Measurements from ENCODE around the gene MYRFL. TPM values are rescaled to one million over a fixed set of nuclear protein-coding genes. Genes with fewer than 3 reads are reported as not detected.
"Not testable (repeated sequence)": the region's sequence is repeated elsewhere in the genome, so short reads cannot be mapped to it uniquely, and the experiment has no call there.

The MYRFL gene
- total RNA-seq, 1 donor from 2014 or later, result 0.26 TPM

GRCh38 chr12:69988481-69989321, 163.7 kb downstream of the MYRFL start:
- no peaks in the 10 kb centered on the region for H3K27me3 ChIP-seq (ENCODE audit: control insufficient read depth, insufficient read depth, low read length)
- no peaks in the 10 kb centered on the region for H3K36me3 ChIP-seq (ENCODE audit: control insufficient read depth, insufficient read depth, low read length)
- H3K4me3 ChIP-seq (ENCODE audit: low read depth, low read length), result no peak overlapping the region
- TF ChIP-seq CTCF (IDR thresholded peaks at IDR 0.05; ENCODE audit: insufficient read depth, low read length, severe bottlenecking), result no peak
- DNase-seq (ENCODE audit: low read depth) (peak; percentile 49), FAIRE-seq (no peak)

- Histone ChIP-seq H3K27me3 (ENCODE audit: control insufficient read depth, insufficient read depth, low read length) (no peaks in the 10 kb centered on the region), H3K4me3 (ENCODE audit: low read depth, low read length) (no peak overlapping the region), H3K36me3 (ENCODE audit: control insufficient read depth, insufficient read depth, low read length) (no peaks in the 10 kb centered on the region)
- no peak for TF ChIP-seq CTCF (IDR thresholded peaks at IDR 0.05; ENCODE audit: insufficient read depth, low read length, severe bottlenecking)
- FAIRE-seq (no peak), DNase-seq (ENCODE audit: low read depth) (no peak)
These were observed 166.8 kb downstream of the MYRFL start for GRCh38 chr12:69991690-69992288.

GRCh38 chr12:69993433-69993832, 168.4 kb downstream of the MYRFL start:
- Histone ChIP-seq H3K4me3 (ENCODE audit: low read depth, low read length) (no peak overlapping the region), H3K36me3 (ENCODE audit: control insufficient read depth, insufficient read depth, low read length) (no peaks in the 10 kb centered on the region), H3K27me3 (ENCODE audit: control insufficient read depth, insufficient read depth, low read length) (no peaks in the 10 kb centered on the region)
- no peak for DNase-seq (ENCODE audit: low read depth)
- no peak for FAIRE-seq
- TF ChIP-seq CTCF (IDR thresholded peaks at IDR 0.05; ENCODE audit: insufficient read depth, low read length, severe bottlenecking), result no peak

GRCh38 chr12:69994086-69994485, 169.1 kb downstream of the MYRFL start:
- FAIRE-seq; H3K4me3 ChIP-seq (ENCODE audit: low read depth, low read length); H3K36me3 ChIP-seq (ENCODE audit: control insufficient read depth, insufficient read depth, low read length); DNase-seq (ENCODE audit: low read depth); H3K27me3 ChIP-seq (ENCODE audit: control insufficient read depth, insufficient read depth, low read length): not testable (repeated sequence)

- no peaks in the 10 kb centered on the region for H3K27me3 ChIP-seq (ENCODE audit: control insufficient read depth, insufficient read depth, low read length)
- FAIRE-seq, result no peak
- no peak overlapping the region for H3K4me3 ChIP-seq (ENCODE audit: low read depth, low read length)
- TF ChIP-seq CTCF (IDR thresholded peaks at IDR 0.05; ENCODE audit: insufficient read depth, low read length, severe bottlenecking), result no peak
- no peaks in the 10 kb centered on the region for H3K36me3 ChIP-seq (ENCODE audit: control insufficient read depth, insufficient read depth, low read length)
- no peak for DNase-seq (ENCODE audit: low read depth)
These were observed 169.7 kb downstream of the MYRFL start for GRCh38 chr12:69994724-69995173.

- H3K4me3 ChIP-seq (ENCODE audit: low read depth, low read length), result no peak overlapping the region
- DNase-seq (ENCODE audit: low read depth) (no peak), FAIRE-seq (no peak)
- no peaks in the 10 kb centered on the region for H3K36me3 ChIP-seq (ENCODE audit: control insufficient read depth, insufficient read depth, low read length)
- no peak for TF ChIP-seq CTCF (IDR thresholded peaks at IDR 0.05; ENCODE audit: insufficient read depth, low read length, severe bottlenecking)
- no peaks in the 10 kb centered on the region for H3K27me3 ChIP-seq (ENCODE audit: control insufficient read depth, insufficient read depth, low read length)
These were observed 171.2 kb downstream of the MYRFL start for GRCh38 chr12:69996241-69996640.
